Measurements from ENCODE around the gene LZTR1. TPM values are rescaled to one million over a fixed set of nuclear protein-coding genes. Genes with fewer than 3 reads are reported as not detected.

Gene LZTR1
- total and polyA plus RNA-seq, 10 of the 15 experiments (the other 5 are each of a cell fraction or from before 2014, with no cell fraction given), result 0.82 to 50.3 (median 19.3) TPM

DNA sequence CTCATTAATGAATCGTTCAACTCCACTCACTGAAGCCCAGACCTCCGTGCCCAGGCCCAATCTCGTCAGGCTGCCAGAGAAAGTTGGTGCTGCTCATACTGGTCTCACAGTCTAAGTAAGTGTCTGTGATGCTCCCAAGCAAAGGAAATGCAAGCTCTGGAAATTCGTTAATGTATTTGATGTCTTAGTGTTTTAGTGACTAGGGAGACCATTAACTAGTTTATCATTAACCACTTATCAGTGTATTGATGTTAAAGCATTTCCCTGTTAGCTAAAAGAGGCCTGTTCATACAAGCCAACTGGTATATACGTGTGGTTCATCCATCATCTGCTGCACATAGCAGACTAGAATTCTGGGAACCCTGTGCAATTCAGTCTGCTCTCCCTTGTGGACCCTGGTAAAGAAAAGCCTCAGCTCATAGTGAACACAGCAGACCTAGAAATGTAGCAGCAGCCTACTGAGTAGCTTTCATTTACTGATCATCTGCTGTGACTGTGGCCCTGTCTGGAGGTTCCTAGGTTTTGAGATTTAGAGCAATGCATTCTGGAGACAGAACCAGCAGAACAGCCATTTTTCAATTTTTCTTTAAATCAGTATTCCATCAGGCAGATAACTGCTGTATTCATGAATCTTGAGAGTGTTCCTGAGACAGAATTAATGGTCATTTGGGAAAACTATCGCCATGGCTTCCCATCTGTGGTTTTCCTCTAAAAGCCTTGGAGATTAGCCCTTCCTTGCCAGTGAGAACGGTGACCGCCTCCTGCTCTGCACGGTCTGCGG, 30.8 kb upstream of the LZTR1 start (continued):
- TF ChIP-seq, protein P1, sequence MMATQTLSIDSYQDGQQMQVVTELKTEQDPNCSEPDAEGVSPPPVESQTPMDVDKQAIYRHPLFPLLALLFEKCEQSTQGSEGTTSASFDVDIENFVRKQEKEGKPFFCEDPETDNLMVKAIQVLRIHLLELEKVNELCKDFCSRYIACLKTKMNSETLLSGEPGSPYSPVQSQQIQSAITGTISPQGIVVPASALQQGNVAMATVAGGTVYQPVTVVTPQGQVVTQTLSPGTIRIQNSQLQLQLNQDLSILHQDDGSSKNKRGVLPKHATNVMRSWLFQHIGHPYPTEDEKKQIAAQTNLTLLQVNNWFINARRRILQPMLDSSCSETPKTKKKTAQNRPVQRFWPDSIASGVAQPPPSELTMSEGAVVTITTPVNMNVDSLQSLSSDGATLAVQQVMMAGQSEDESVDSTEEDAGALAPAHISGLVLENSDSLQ (IDR thresholded peaks at IDR 0.05), result no peak

DNA sequence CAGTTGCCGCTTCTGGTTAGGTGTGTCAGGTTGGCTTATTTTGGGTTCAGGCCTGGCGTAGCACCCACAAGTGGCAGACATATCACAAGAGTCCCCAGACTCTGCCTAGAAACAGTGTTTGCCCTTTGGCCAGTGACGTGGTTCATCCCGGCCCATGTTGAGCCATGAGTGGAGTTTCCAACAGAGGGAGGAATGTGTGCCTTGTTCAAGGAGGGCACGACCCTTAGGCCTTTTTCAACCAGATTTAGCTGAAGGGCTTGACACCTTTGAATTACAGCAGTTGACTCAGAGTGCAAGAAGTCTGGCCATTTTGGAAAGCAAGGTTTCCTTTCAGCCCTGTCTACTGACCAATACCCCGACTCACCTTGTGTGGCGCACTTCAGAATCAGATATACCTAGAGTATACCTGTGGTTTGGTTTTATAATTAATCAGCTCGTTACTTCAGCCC, 30.1 kb upstream of the LZTR1 start:
- H3K9me3 ChIP-seq (replicated peaks; ENCODE audit: control insufficient read depth, insufficient read depth, low read length), result no peaks in the 10 kb centered on the region
- no peak for ATAC-seq
- H3K27me3 ChIP-seq (replicated peaks in 1 of 2; ENCODE audit: control insufficient read depth in 2 of 2, insufficient read depth in 2 of 2, low read length in 1 of 2), result no peaks in the 10 kb centered on the region; a peak in 1 of 4 replicates
- H3K79me2 ChIP-seq (ENCODE audit: control insufficient read depth, insufficient read depth, low read length), result peaks cover 18% of the 10 kb centered on the region
- POLR2A ChIA-PET, result interaction anchor here (0.6 kb wide), 2 partner anchors 25 to 1328 kb away, joined by 3 to 4 read pairs; no protein-coding TSS in a partner anchor
- H4K20me1 ChIP-seq (ENCODE audit: control insufficient read depth, insufficient read depth), result peaks cover 2% of the 10 kb centered on the region
- peaks cover 19 to 41% of the 10 kb centered on the region in 2 experiments for H3K36me3 ChIP-seq (ENCODE audit: control insufficient read depth in 2 of 2, insufficient read depth in 2 of 2, low read length in 1 of 2)
- H3K4me3 ChIP-seq, result no peak overlapping the region
- CTCF ChIA-PET, result interaction anchor here (1.4 kb wide), 1 partner anchor 9 kb away, joined by 6 read pairs; no protein-coding TSS in a partner anchor
- BruUV-seq (replicated peaks), result no TSS peak
- TF ChIP-seq FOS (IDR thresholded peaks at IDR 0.05; ENCODE audit: borderline replicate concordance, extremely low read depth, insufficient read length) (no peak), DPF2 (IDR thresholded peaks at IDR 0.05) (no peak), NR2C2 (IDR thresholded peaks at IDR 0.05; ENCODE audit: borderline replicate concordance, control insufficient read depth, insufficient read length, low read depth) (no peak), SUZ12 (IDR thresholded peaks at IDR 0.05; ENCODE audit: unreplicated experiment) (no peak), CREB1 (IDR thresholded peaks at IDR 0.05; ENCODE audit: low read depth) (no peak), NRF1 (conservative IDR thresholded peaks at IDR 0.05; ENCODE audit: low read depth, low read length) (no peak), RCOR1 (conservative IDR thresholded peaks at IDR 0.05; ENCODE audit: low read depth, low read length) (no peak), JUNB (IDR thresholded peaks at IDR 0.05) (no peak), CREM (IDR thresholded peaks at IDR 0.05; ENCODE audit: low read depth) (no peak)
- SMC1A ChIA-PET (ENCODE audit: uncharacterized antibody, unreplicated experiment), result interaction anchor here (0.9 to 1.8 kb wide), 2 partner anchors 14 to 66 kb away, joined by 3 read pairs; no protein-coding TSS in a partner anchor
- RAD21 ChIA-PET (ENCODE audit: unreplicated experiment), result no interaction called here
- WGBS (ENCODE audit: insufficient coverage, insufficient replicate concordance, low lambda C conversion rate, missing lambda C conversion rate), result 89% methylated on average over 8 of the region's 8 CpGs
- no peaks in the 10 kb centered on the region for H3K4me1 ChIP-seq (ENCODE audit: control insufficient read depth, insufficient read depth, low read length)
- DNase-seq (ENCODE audit: low read depth, low spot score), result no peak
- intact Hi-C loops (cut with micrococcal nuclease; ENCODE audit: unreplicated experiment), result no loop called here
- H3K27ac ChIP-seq (ENCODE audit: control insufficient read depth, insufficient read depth), result no peak overlapping the region
- H2AFZ ChIP-seq (ENCODE audit: control insufficient read depth, low read depth, low read length), result no peak overlapping the region
- H3K4me2 ChIP-seq (ENCODE audit: control insufficient read depth, insufficient read depth), result no peak overlapping the region
- FAIRE-seq, result no peak
- no peak overlapping the region for H3K9ac ChIP-seq (ENCODE audit: control insufficient read depth, insufficient read depth, low read length)
- in situ Hi-C loops (cut with MboI), result no loop called here
